ENCODE results near the gene TLR6.

DNA sequence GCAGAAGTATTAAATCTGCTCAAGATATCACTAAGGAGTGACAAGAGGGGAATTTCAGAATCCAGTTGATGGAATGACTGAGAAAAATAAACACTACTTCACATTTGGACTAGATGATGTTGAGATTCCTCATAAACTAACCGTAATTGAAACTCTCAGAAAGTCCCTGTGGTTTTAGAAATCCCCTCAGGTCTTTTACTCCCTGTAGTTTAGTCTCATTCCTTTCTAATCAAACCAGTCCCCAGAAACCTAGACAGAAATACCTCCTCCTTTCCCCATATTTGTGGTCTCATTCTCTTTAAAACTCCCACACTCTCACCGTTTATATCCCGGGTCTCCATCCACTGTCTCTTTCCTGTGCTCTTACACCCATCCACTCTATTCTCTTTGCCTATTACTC lies 37.0 kb downstream of the TLR6 start:
- TF ChIP-seq GATA3 (IDR thresholded peaks at IDR 0.05; ENCODE audit: low read depth, low read length) (no peak), GATA2 (IDR thresholded peaks at IDR 0.05; ENCODE audit: low read depth, low read length) (no peak)
